Measurements from ENCODE around the gene RAP1GAP. TPM values are rescaled to one million over a fixed set of nuclear protein-coding genes. Genes with fewer than 3 reads are reported as not detected.

The RAP1GAP gene
- total RNA-seq (2022; extraction: Qiagen RNA extraction; ENCODE audit: low read depth): 8.7 to 14.4 TPM (median 12.2 TPM) in 5 replicates

GRCh38 chr1:21669258-21670058, at the start of gene RAP1GAP:
Gene RAP1GAP (minus strand): TSS chr1:21669357. CDS start chr1:21620032, 49,325 bp downstream.

Other genes starting within 250 kb of the RAP1GAP start
- 4.9 to 8.3 TPM (median 6.2 TPM) in 5 replicates for gene NBPF3, start 229.2 kb downstream of the RAP1GAP start, total RNA-seq (2022; extraction: Qiagen RNA extraction; ENCODE audit: low read depth)
- 0.15 to 0.43 TPM (median 0.32 TPM) in 5 replicates for gene ALPL, start 159.9 kb downstream of the RAP1GAP start, total RNA-seq (2022; extraction: Qiagen RNA extraction; ENCODE audit: low read depth)
- gene USP48, start 113.8 kb upstream of the RAP1GAP start, total RNA-seq (2022; extraction: Qiagen RNA extraction; ENCODE audit: low read depth): 16.0 to 18.6 TPM (median 18.3 TPM) in 5 replicates
- gene LDLRAD2, start 142.9 kb upstream of the RAP1GAP start, total RNA-seq (2022; extraction: Qiagen RNA extraction; ENCODE audit: low read depth): 0.10 to 0.33 TPM (median 0.14 TPM) in 5 replicates